Ascending aorta (tissue), 2 donors: ENCODE data around the gene XDH. TPM values are rescaled to one million over a fixed set of nuclear protein-coding genes. Genes with fewer than 3 reads are reported as not detected.

Experiments used
- DNase-seq, 2 donors: peaks; one replicate each; pipeline ENCODE4 v3.0.0-alpha.2; 2019; ENCODE audit warnings: low spot score in 2 of 2
- H3K27ac ChIP-seq, 2 donors: fragments of 200-600 bp; sonication (generic); one replicate each; pipeline ENCODE4 v1.5.1; 2016 to 2017; ENCODE audit warnings: mild to moderate bottlenecking in 1 of 2
- H3K27me3 ChIP-seq: fragments of 200-600 bp; sonication (generic); one replicate; pipeline ENCODE4 v1.5.1; 2017
- H3K36me3 ChIP-seq, 2 donors: fragments of 200-600 bp; sonication (generic); one replicate each; pipeline ENCODE4 v1.5.1; 2016
- H3K4me1 ChIP-seq, 2 donors: fragments of 200-600 bp; sonication (generic); one replicate each; pipeline ENCODE4 v1.5.1; 2016 to 2017; ENCODE audit warnings: mild to moderate bottlenecking in 1 of 2
- H3K4me3 ChIP-seq, 2 donors: fragments of 200-600 bp; sonication (generic); one replicate each; pipeline ENCODE4 v1.5.1; 2016 to 2017; ENCODE audit warnings: mild to moderate bottlenecking in 1 of 2
- H3K9me3 ChIP-seq, 2 donors: fragments of 200-600 bp; sonication (generic); one replicate each; pipeline ENCODE4 v1.5.1; 2016
- CTCF ChIP-seq, 3 experiments: fragments of 200-600 bp in 2 of 3; fragments of 450-650 bp in 1 of 3; sonication (generic) in 2 of 3; IDR thresholded peaks; one replicate each; pipeline ENCODE4 v1.5.1; 2016 to 2019; ENCODE audit warnings: antibody characterized with exemption in 3 of 3, mild to moderate bottlenecking in 1 of 3, moderate library complexity in 1 of 3
- intact Hi-C: fragments of 100-400 bp; cut with DNase I; formaldehyde crosslinking; loops from one replicate; pipeline ENCODE4 v1.15.1; 2023
- total RNA-seq: library from RNA; depleted of rRNA; stranded (reverse); fragments of >200 nt; gene quantifications from one replicate; pipeline ENCODE4 v1.1.0, GENCODE V29; 2016

Gene XDH
- total RNA-seq, 1 donor from 2014 or later, result not detected

GRCh38 chr2:31332521-31332920 lies 82.0 kb downstream of the XDH start:
- no peak for TF ChIP-seq CTCF (IDR thresholded peaks at IDR 0.05)
- Histone ChIP-seq H3K9me3 (no peaks in the 10 kb centered on the region), H3K4me3 (no peak overlapping the region), H3K27ac (no peak overlapping the region), H3K36me3 (no peaks in the 10 kb centered on the region), H3K27me3 (no peaks in the 10 kb centered on the region), H3K4me1 (peaks cover 0 to 3% of the 10 kb centered on the region in 2 donors)
- intact Hi-C loops, result loop anchor here (2.0 to 10.0 kb wide), 2 partner anchors 162 to 348 kb away; no protein-coding TSS in a partner anchor
- DNase-seq, result no peak

DNA sequence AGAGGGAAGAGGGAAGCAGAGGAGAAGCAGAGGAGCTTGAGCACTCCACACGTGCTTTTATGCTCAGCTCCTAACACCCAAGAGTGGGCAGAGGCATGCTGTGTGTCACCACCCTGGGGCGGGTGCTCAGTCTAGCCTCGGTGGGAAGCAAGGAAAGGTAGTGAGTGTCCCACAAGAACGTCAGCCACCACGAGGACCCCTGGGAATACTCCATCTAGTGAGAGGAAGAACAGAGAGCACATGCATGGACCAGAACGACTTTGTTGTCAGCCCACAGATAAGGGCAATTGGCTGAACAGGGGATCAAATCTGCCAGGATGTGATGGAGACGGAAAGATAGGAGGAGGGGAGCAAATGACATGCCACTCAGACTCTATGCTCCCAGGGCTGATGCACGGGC lies 83.4 kb downstream of the XDH start:
- no peaks in the 10 kb centered on the region for H3K36me3 ChIP-seq
- H3K4me1 ChIP-seq, result no peaks in the 10 kb centered on the region
- intact Hi-C loops, result loop anchor here (10.0 kb wide), 1 partner anchor 346 kb away; no protein-coding TSS in a partner anchor
- TF ChIP-seq CTCF (IDR thresholded peaks at IDR 0.05), result no peak
- H3K9me3 ChIP-seq, result no peaks in the 10 kb centered on the region
- no peak for DNase-seq
- H3K27me3 ChIP-seq, result no peaks in the 10 kb centered on the region
- no peak overlapping the region for H3K4me3 ChIP-seq
- no peak overlapping the region for H3K27ac ChIP-seq

DNA sequence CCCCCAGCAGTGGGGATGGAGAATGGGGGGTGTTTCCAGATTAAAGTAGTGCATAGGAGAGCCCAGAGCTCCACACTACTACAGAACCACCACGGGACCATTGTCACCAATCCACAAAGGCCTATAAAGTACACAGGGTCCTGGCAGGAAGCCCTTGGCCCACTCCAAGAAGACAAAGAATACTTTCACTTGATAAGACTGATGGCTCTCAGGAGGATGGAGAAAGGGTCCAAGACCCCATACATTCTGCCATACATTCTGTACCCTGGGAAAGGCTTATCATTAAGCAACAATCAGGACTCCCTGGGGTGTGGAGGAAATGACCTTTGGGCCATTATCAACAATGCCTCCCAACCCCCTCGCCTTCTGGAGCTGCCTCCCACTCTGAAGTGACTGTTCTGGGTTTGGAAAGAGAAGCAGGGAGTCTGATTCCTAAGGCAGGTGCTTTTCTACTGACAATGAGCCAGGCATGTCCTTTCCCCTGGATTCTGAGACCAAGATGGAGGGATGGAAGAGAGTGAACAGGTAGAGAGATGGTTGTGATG lies 85.4 kb downstream of the XDH start:
- Histone ChIP-seq H3K4me3 (no peak overlapping the region), H3K4me1 (peaks cover 0 to 4% of the 10 kb centered on the region in 2 donors), H3K36me3 (no peaks in the 10 kb centered on the region), H3K9me3 (no peaks in the 10 kb centered on the region), H3K27ac (no peak overlapping the region), H3K27me3 (no peaks in the 10 kb centered on the region)
- no peak for DNase-seq
- intact Hi-C loops, result no loop called here
- no peak for TF ChIP-seq CTCF (IDR thresholded peaks at IDR 0.05)

GRCh38 chr2:31328026-31328425 lies 86.5 kb downstream of the XDH start:
- H3K36me3 ChIP-seq, result no peaks in the 10 kb centered on the region
- no peak overlapping the region for H3K27ac ChIP-seq
- no peaks in the 10 kb centered on the region for H3K27me3 ChIP-seq
- no peak overlapping the region for H3K4me3 ChIP-seq
- no peak for DNase-seq
- TF ChIP-seq CTCF (IDR thresholded peaks at IDR 0.05), result no peak
- intact Hi-C loops, result no loop called here
- peaks cover 0 to 13% of the 10 kb centered on the region in 2 donors for H3K4me1 ChIP-seq
- no peaks in the 10 kb centered on the region for H3K9me3 ChIP-seq

DNA sequence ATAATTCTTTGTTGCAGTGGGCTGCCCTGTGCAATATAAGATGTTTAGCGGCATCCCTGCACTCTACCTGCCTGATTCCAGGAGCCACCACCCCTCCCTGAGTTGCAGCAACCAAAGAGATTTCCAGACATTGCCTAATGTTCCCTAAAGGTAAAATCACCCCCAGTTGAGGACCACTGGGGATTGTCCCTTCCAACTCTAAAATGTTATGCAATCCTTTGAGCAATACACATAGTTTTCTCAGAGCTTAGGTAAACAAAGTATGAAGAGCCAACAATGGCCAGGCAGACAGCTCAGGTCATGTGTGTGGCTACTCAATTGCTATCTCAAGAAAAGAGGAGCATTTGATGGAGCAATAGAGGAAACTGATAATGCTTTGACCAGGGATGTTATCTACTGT lies 87.0 kb downstream of the XDH start:
- TF ChIP-seq CTCF (IDR thresholded peaks at IDR 0.05), result no peak
- peaks cover 0 to 18% of the 10 kb centered on the region in 2 donors for H3K4me1 ChIP-seq

More for the DNA sequence above, 87.0 kb downstream of the XDH start:
- intact Hi-C loops, result no loop called here
- no peaks in the 10 kb centered on the region for H3K27me3 ChIP-seq
- DNase-seq, result no peak
- no peaks in the 10 kb centered on the region for H3K36me3 ChIP-seq
- no peak overlapping the region for H3K4me3 ChIP-seq
- no peaks in the 10 kb centered on the region for H3K9me3 ChIP-seq
- no peak overlapping the region for H3K27ac ChIP-seq
